Prostate gland (tissue), 2 donors: ENCODE results near the gene VASH2.

Source experiments
- CTCF ChIP-seq, 4 experiments: fragments of 200-600 bp in 2 of 4; fragments of 450-650 bp in 2 of 4; sonication (generic) in 2 of 4; IDR thresholded peaks; 1 replicate in 3 of 4; 2 replicates in 1 of 4; pipeline ENCODE4 v1.5.1; 2016 to 2019; ENCODE audit warnings: antibody characterized with exemption in 4 of 4, mild to moderate bottlenecking in 2 of 4, moderate library complexity in 2 of 4
- POLR2AphosphoS5 ChIP-seq: sonication (generic); formaldehyde crosslinking; IDR thresholded peaks from one replicate; pipeline ENCODE4 v1.6.1; 2017; ENCODE audit warnings: antibody characterized with exemption

GRCh38 chr1:212987702-212988322 lies 37.5 kb downstream of the VASH2 start:
- TF ChIP-seq CTCF (IDR thresholded peaks at IDR 0.05) (no peak), POLR2AphosphoS5 (no peak)
